H9 (cell line): Measurements from ENCODE around the gene DSG2. TPM values are rescaled to one million over a fixed set of nuclear protein-coding genes. Genes with fewer than 3 reads are reported as not detected.

ENCODE experiments used
- DNase-seq: peaks from one replicate; pipeline ENCODE4 v3.0.0-alpha.2; 2017
- H2AFZ ChIP-seq: one replicate; pipeline ENCODE4 v1.6.1; 2013; ENCODE audit warnings: mild to moderate bottlenecking, low read length, control low read depth, moderate library complexity
- H2AK5ac ChIP-seq: 2 replicates; pipeline ENCODE4 v1.6.1; 2013; ENCODE audit warnings: low read length, control low read depth, mixed read lengths; ENCODE audit not compliant: insufficient read length
- H2BK120ac ChIP-seq: one replicate; pipeline ENCODE4 v1.6.1; 2013; ENCODE audit warnings: low read depth, mild to moderate bottlenecking, low read length, control low read depth, inconsistent platforms; ENCODE audit not compliant: poor library complexity, severe bottlenecking
- H2BK12ac ChIP-seq: 2 replicates; pipeline ENCODE4 v1.6.1; 2013; ENCODE audit warnings: low read length, control low read depth, mixed read lengths, low read depth; ENCODE audit not compliant: insufficient read length
- H2BK15ac ChIP-seq: 2 replicates; pipeline ENCODE4 v1.6.1; 2013; ENCODE audit warnings: low read depth, low read length, control low read depth
- H2BK20ac ChIP-seq: one replicate; pipeline ENCODE4 v1.6.1; 2013; ENCODE audit warnings: low read depth, mild to moderate bottlenecking, low read length, control low read depth, inconsistent platforms; ENCODE audit not compliant: poor library complexity, severe bottlenecking
- H2BK5ac ChIP-seq: 2 replicates; pipeline ENCODE4 v1.6.1; 2013; ENCODE audit warnings: low read length, control low read depth, mixed read lengths; ENCODE audit not compliant: insufficient read length
- H3K14ac ChIP-seq: 2 replicates; pipeline ENCODE4 v1.6.1; 2013; ENCODE audit warnings: low read length, control low read depth; ENCODE audit not compliant: insufficient read depth
- H3K18ac ChIP-seq: 2 replicates; pipeline ENCODE4 v1.6.1; 2013; ENCODE audit warnings: low read depth, mild to moderate bottlenecking, mixed read lengths, low read length, control low read depth; ENCODE audit not compliant: insufficient read length
- H3K23ac ChIP-seq: 2 replicates; pipeline ENCODE4 v1.6.1; 2013; ENCODE audit warnings: low read length, control low read depth, mixed read lengths, low read depth; ENCODE audit not compliant: insufficient read length
- H3K23me2 ChIP-seq: 2 replicates; pipeline ENCODE4 v1.6.1; 2013; ENCODE audit warnings: low read depth, mild to moderate bottlenecking, mixed read lengths, low read length, control low read depth; ENCODE audit not compliant: insufficient read length, poor library complexity, severe bottlenecking
- H3K27ac ChIP-seq: 2 replicates; pipeline ENCODE4 v1.5.1; 2013; ENCODE audit warnings: low read length, control low read depth, mixed read lengths, low read depth; ENCODE audit not compliant: insufficient read length
- H3K27me3 ChIP-seq: 2 replicates; pipeline ENCODE4 v1.6.1; 2013; ENCODE audit warnings: low read length, control low read depth, inconsistent platforms; ENCODE audit not compliant: insufficient read depth
- H3K4ac ChIP-seq: 2 replicates; pipeline ENCODE4 v1.6.1; 2013; ENCODE audit warnings: low read depth, mild to moderate bottlenecking, control low read depth, inconsistent platforms, low read length, moderate library complexity
- H3K4me1 ChIP-seq: 2 replicates; pipeline ENCODE4 v1.6.1; 2013; ENCODE audit warnings: low read length, control low read depth, inconsistent platforms; ENCODE audit not compliant: insufficient read depth
- H3K4me2 ChIP-seq: 2 replicates; pipeline ENCODE4 v1.6.1; 2013; ENCODE audit warnings: low read length, control low read depth, mixed read lengths; ENCODE audit not compliant: insufficient read length, insufficient read depth
- H3K56ac ChIP-seq: 2 replicates; pipeline ENCODE4 v1.6.1; 2013; ENCODE audit warnings: low read depth, mild to moderate bottlenecking, mixed read lengths, low read length, control low read depth; ENCODE audit not compliant: insufficient read length
- H3K79me1 ChIP-seq: 2 replicates; pipeline ENCODE4 v1.6.1; 2013; ENCODE audit warnings: low read depth, mild to moderate bottlenecking, moderate library complexity, low read length, control low read depth, inconsistent platforms; ENCODE audit not compliant: insufficient read depth, poor library complexity, severe bottlenecking
- H3K79me2 ChIP-seq: 2 replicates; pipeline ENCODE4 v1.6.1; 2013; ENCODE audit warnings: low read length, control low read depth, inconsistent platforms; ENCODE audit not compliant: insufficient read depth
- H3K9ac ChIP-seq: 2 replicates; pipeline ENCODE4 v1.6.1; 2013; ENCODE audit warnings: low read length, control low read depth, mixed read lengths; ENCODE audit not compliant: insufficient read length; ENCODE audit errors: extremely low read depth
- H3K9me3 ChIP-seq: one replicate; pipeline ENCODE4 v1.6.1; 2013; ENCODE audit warnings: low read depth, low read length, inconsistent platforms; ENCODE audit not compliant: control insufficient read depth
- H3T11ph ChIP-seq: one replicate; pipeline ENCODE4 v1.6.1; 2013; ENCODE audit warnings: mild to moderate bottlenecking, low read length, control low read depth, inconsistent platforms
- H4K20me1 ChIP-seq: one replicate; pipeline ENCODE4 v1.6.1; 2013; ENCODE audit not compliant: control insufficient read depth, insufficient read length, insufficient read depth
- H4K5ac ChIP-seq: 2 replicates; pipeline ENCODE4 v1.6.1; 2013; ENCODE audit warnings: low read depth, mild to moderate bottlenecking, mixed read lengths, low read length, control low read depth; ENCODE audit not compliant: insufficient read length
- H4K8ac ChIP-seq: replicated peaks from 2 replicates; pipeline ENCODE4 v1.6.1; 2013; ENCODE audit warnings: low read length, control low read depth, mixed read lengths, low read depth; ENCODE audit not compliant: insufficient read length
- H4K91ac ChIP-seq: 2 replicates; pipeline ENCODE4 v1.6.1; 2013; ENCODE audit warnings: low read depth, mild to moderate bottlenecking, moderate library complexity, mixed read lengths, low read length, control low read depth; ENCODE audit not compliant: insufficient read length
- H3K27ac Mint-ChIP-seq, 3 experiments: 2 replicates in 2 of 3; 3 replicates in 1 of 3; pipeline ENCODE4 v1.8.0; 2020 to 2021; ENCODE audit warnings: mixed read lengths in 3 of 3, mild to moderate bottlenecking in 1 of 3, moderate library complexity in 1 of 3
- H3K27me3 Mint-ChIP-seq: 2 replicates; pipeline ENCODE4 v1.8.0; 2021; ENCODE audit warnings: low read depth, mild to moderate bottlenecking, moderate library complexity, mixed read lengths
- H3K36me3 Mint-ChIP-seq, 3 experiments: 2 replicates in 2 of 3; 3 replicates in 1 of 3; pipeline ENCODE4 v1.8.0; 2020 to 2021; ENCODE audit warnings: low read depth in 3 of 3, mixed read lengths in 3 of 3; ENCODE audit not compliant: insufficient read depth in 1 of 3
- H3K4me1 Mint-ChIP-seq, 2 experiments: 2 replicates each; pipeline ENCODE4 v1.8.0; 2020; ENCODE audit warnings: mixed read lengths in 2 of 2
- H3K4me3 Mint-ChIP-seq, 2 experiments: 2 replicates in 1 of 2; 3 replicates in 1 of 2; pipeline ENCODE4 v1.8.0; 2020 to 2021; ENCODE audit warnings: mild to moderate bottlenecking in 2 of 2, mixed read lengths in 2 of 2, moderate library complexity in 1 of 2
- H3K9me3 Mint-ChIP-seq, 2 experiments: 2 replicates in 1 of 2; 3 replicates in 1 of 2; pipeline ENCODE4 v1.8.0; 2020; ENCODE audit warnings: mild to moderate bottlenecking in 2 of 2, mixed read lengths in 2 of 2, moderate library complexity in 1 of 2
- CTCF ChIP-seq: fragments of 200-600 bp; sonication (generic); conservative IDR thresholded peaks from 3 replicates; pipeline ENCODE4 v1.8.0; 2021; ENCODE audit warnings: antibody characterized with exemption, mild to moderate bottlenecking
- WGBS: extraction: QIAGEN DNeasy Blood & Tissue Kit; methylation state at CpG from one replicate; pipeline ENCODE4 v1.1.7; 2013; ENCODE audit warnings: missing lambda C conversion rate, low lambda C conversion rate, mixed read lengths; ENCODE audit not compliant: insufficient read length; ENCODE audit errors: extremely low coverage; 5-methylcytosine and 5-hydroxymethylcytosine counted together
- total RNA-seq: library from RNA; stranded (reverse); gene quantifications from 2 replicates; pipeline ENCODE4 v1.2.1, GENCODE V29; 2021

DSG2 gene
- total RNA-seq, 1 experiment from 2014 or later, result 107 TPM

DNA sequence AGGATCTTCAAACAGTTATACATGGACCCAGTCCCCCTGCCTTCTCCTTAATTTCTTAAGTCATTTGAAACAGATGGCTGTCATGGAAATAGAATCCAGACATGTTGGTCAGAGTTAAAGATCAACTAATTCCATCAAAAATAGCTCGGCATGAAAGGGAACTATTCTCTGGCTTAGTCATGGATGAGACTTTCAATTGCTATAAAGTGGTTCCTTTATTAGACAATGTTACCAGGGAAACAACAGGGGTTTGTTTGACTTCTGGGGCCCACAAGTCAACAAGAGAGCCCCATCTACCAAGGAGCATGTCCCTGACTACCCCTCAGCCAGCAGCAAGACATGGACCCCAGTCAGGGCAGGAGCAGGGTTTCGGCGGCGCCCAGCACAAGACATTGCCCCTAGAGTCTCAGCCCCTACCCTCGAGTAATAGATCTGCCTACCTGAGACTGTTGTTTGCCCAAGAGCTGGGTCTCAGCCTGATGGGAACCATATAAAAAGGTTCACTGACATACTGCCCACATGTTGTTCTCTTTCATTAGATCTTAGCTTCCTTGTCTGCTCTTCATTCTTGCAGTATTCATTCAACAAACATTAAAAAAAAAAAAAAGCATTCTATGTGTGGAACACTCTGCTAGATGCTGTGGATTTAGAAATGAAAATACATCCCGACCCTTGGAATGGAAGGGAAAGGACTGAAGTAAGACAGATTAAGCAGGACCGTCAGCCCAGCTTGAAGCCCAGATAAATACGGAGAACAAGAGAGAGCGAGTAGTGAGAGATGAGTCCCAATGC is 98.3 kb downstream of the DSG2 start:
- no peak overlapping the region for H3K23ac ChIP-seq
- no peak for DNase-seq
- H3K9me3 ChIP-seq, result no peaks in the 10 kb centered on the region
- no peak overlapping the region for H2AK5ac ChIP-seq
- no peaks in the 10 kb centered on the region for H3K9me3 Mint-ChIP-seq
- no peaks in the 10 kb centered on the region for H3K27me3 ChIP-seq
- no peak overlapping the region for H2BK5ac ChIP-seq
- H2BK120ac ChIP-seq, result no peak overlapping the region
- H3K9ac ChIP-seq, result no peak overlapping the region
- no peak for TF ChIP-seq CTCF
- no peak overlapping the region for H3T11ph ChIP-seq
- no peak overlapping the region for H3K4ac ChIP-seq
- no peaks in the 10 kb centered on the region; the same call in 1 of the 2 replicates for H3K27me3 Mint-ChIP-seq
- H3K18ac ChIP-seq, result no peak overlapping the region
- no peak overlapping the region for H4K91ac ChIP-seq
- no CpG with 5 or more reads among the region's 9 CpGs for WGBS
- H3K79me2 ChIP-seq, result no peaks in the 10 kb centered on the region
- no peak overlapping the region for H2AFZ ChIP-seq
- H3K79me1 ChIP-seq, result no peaks in the 10 kb centered on the region
- no peak overlapping the region for H3K4me3 Mint-ChIP-seq
- H2BK20ac ChIP-seq, result no peak overlapping the region
- H4K20me1 ChIP-seq, result no peaks in the 10 kb centered on the region
- H3K4me2 ChIP-seq, result no peak overlapping the region
- no peak overlapping the region for H3K56ac ChIP-seq
- H3K36me3 Mint-ChIP-seq, result no peaks in the 10 kb centered on the region
- H3K14ac ChIP-seq, result no peak overlapping the region
- no peaks in the 10 kb centered on the region for H3K4me1 ChIP-seq
- no peak overlapping the region for H3K27ac Mint-ChIP-seq
- H4K8ac ChIP-seq, result no peak overlapping the region
- no peak overlapping the region for H3K27ac ChIP-seq
- H2BK15ac ChIP-seq, result no peak overlapping the region
- H2BK12ac ChIP-seq, result no peak overlapping the region
- H3K23me2 ChIP-seq, result no peaks in the 10 kb centered on the region
- no peaks in the 10 kb centered on the region for H3K4me1 Mint-ChIP-seq
- no peak overlapping the region for H4K5ac ChIP-seq
